Lower leg skin (tissue), 4 donors: ENCODE data around the gene EIPR1. TPM values are rescaled to one million over a fixed set of nuclear protein-coding genes. Genes with fewer than 3 reads are reported as not detected.

ENCODE experiments used
- DNase-seq, 2 donors: peaks; one replicate each; pipeline ENCODE4 v3.0.0-alpha.2; 2019; ENCODE audit warnings: low spot score in 2 of 2
- H3K4me3 ChIP-seq: fragments of 200-600 bp; sonication (generic); 2 replicates; pipeline ENCODE4 v1.5.1; 2017; ENCODE audit warnings: mild to moderate bottlenecking, low read depth; ENCODE audit not compliant: poor library complexity, severe bottlenecking
- CTCF ChIP-seq, 3 donors: fragments of 450-650 bp; IDR thresholded peaks; one replicate each; pipeline ENCODE4 v1.5.1; 2016; ENCODE audit warnings: antibody characterized with exemption in 3 of 3, mild to moderate bottlenecking in 3 of 3, moderate library complexity in 2 of 3
- POLR2A ChIP-seq, 2 donors: fragments of 450-650 bp; IDR thresholded peaks; one replicate each; pipeline ENCODE4 v1.6.1; 2016 to 2017; ENCODE audit warnings: antibody characterized with exemption in 2 of 2, mild to moderate bottlenecking in 1 of 2, moderate library complexity in 1 of 2
- WGBS, 2 donors: methylation state at CpG; one replicate each; pipeline ENCODE4 v1.1.5; 2018; 5-methylcytosine and 5-hydroxymethylcytosine counted together
- intact Hi-C: fragments of 100-400 bp; cut with DNase I; formaldehyde crosslinking; loops from one replicate; pipeline ENCODE4 v1.15.0; 2023; ENCODE audit warnings: low total_unique reads
- total RNA-seq, 4 donors: library from RNA; depleted of rRNA; stranded (reverse); fragments of >200 nt; gene quantifications; one replicate each; pipeline ENCODE4 v1.1.0, GENCODE V29; 2016

The EIPR1 gene
- 10 to 100 TPM; 11.8 to 44.7 (median 26.9) TPM for total RNA-seq

DNA sequence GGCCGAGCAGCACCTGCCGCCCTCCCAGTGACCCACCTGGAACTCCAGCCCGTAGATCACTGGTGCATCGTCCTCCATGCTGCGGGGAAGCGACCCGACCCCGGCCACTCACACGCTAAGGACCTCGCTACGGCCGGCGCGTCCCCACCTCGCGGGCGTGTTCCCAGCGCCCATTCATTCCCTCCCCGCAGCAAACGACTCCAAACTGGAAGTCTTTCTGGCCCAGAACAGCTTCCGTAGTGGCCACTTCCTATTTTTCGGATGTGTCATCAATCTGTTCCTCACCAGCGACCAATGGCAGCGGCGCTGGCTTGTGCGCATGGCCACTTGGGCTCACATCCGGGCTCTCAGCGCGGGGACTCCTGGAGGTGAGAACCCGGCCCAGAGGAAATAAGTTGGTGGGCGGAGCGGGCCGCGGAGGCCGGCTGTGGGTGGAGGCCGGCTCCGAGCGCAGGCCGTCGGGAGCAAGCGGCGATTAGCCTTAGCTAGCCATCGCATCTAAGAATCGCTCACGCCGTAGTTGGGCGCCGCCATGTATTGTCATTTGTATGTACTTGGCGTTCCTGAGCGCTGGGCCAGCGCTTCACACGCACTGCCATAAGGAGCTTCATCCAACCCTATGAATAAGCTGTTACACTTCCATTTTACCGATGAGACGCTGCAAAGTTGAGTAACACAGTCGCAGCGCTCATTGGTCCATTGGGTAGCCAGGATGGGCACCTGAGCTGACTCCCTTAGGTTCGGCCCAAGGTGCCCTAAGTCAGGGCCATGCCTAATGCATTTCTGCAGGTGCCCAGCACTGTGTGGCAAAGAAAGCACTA lies at the start of gene EIPR1:
TSS of gene EIPR1 (minus strand) at position 207 of the 821 bp plus-strand sequence. CDS start at position 78, 129 bp downstream.
- DNase-seq, result peak; percentile 98 to 99
- 2 to 3% methylated on average over 39 to 57 of the region's 57 CpGs for WGBS, 2 donors
- TF ChIP-seq CTCF (IDR thresholded peaks at IDR 0.05) (no peak), POLR2A (IDR thresholded peaks at IDR 0.05) (no peak)
- peak within 1 kb of the TSS; percentile 70 for H3K4me3 ChIP-seq
- intact Hi-C loops, result no loop called here

DNA sequence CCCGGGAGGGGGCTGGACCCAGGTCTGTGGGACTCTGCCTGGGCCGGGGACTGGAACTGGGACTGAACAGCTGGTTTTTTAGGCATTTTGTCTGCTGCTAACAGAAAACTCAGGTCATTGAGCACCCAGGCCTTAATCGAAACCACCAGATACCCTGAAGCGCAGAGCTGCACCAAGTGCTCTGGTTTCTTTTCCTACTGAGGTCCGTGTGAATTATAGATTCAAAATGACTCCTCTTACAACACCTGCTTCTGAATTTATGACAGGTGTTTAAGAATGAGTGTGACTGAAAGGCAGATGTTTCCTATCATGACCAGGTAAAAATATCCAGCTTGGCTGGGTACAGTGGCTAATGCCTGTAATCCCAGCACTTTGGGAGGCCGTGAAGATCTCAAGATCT lies 49.7 kb upstream of the EIPR1 start:
- H3K4me3 ChIP-seq, result no peak overlapping the region
- no peak for DNase-seq
- intact Hi-C loops, result no loop called here
- 85 to 88% methylated on average over 6 of the region's 6 CpGs for WGBS, 2 donors
- TF ChIP-seq CTCF (IDR thresholded peaks at IDR 0.05), result no peak
- TF ChIP-seq POLR2A (IDR thresholded peaks at IDR 0.05), result no peak

- DNase-seq, result no peak
- H3K4me3 ChIP-seq, result no peak overlapping the region
- WGBS, 2 donors, result 96 to 98% methylated on average over 14 of the region's 14 CpGs
- no peak for TF ChIP-seq CTCF (IDR thresholded peaks at IDR 0.05)
- TF ChIP-seq POLR2A (IDR thresholded peaks at IDR 0.05), result no peak
- intact Hi-C loops, result no loop called here
These were observed 49.0 kb upstream of the EIPR1 start for GRCh38 chr2:3426615-3427014.

DNA sequence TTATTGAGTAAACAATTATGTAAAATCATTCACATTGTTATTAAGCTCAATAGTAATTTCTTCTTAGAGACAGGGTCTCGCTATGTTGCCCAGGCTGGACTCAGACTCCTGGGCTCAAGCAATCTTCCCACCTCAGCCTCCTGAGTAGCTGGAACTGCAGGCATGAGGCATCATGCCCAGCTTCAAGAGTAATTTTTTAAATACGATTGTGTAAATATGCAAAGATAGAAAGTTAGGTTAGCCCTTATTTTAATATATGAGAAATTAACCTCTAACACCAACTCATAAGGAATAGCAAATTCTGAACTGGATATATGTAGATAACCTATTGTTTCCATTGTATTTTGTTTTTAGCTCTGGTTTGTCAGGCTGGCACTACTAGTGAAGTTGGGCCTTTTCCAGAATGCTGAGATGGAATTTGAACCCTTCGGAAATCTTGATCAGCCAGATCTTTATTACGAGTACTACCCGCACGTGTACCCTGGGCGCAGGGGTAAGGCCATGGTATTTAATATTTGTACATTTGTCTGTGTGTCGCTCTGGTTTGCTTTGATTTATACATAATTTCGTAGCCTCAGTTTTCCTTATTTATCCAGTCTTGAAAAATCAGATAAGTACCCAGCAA lies 46.7 kb upstream of the EIPR1 start:
- 95 to 97% methylated on average over 9 of the region's 9 CpGs for WGBS, 2 donors
- TF ChIP-seq POLR2A (IDR thresholded peaks at IDR 0.05), result no peak
- TF ChIP-seq CTCF (IDR thresholded peaks at IDR 0.05), result no peak
- H3K4me3 ChIP-seq, result no peak overlapping the region
- DNase-seq, result no peak
- intact Hi-C loops, result no loop called here

GRCh38 chr2:3423492-3424170 lies 46.0 kb upstream of the EIPR1 start:
- WGBS, 2 donors, result 70 to 72% methylated on average over 19 of the region's 19 CpGs
- intact Hi-C loops, result no loop called here
- TF ChIP-seq CTCF (IDR thresholded peaks at IDR 0.05) (peak in 1 of 3 donors; percentile 90), POLR2A (IDR thresholded peaks at IDR 0.05) (no peak)
- DNase-seq, result peak; percentile 52 to 94
- H3K4me3 ChIP-seq, result no peak overlapping the region
